Measurements from ENCODE around the gene GALNS.

Gene GALNS

GRCh38 chr16:88818575-88818874 lies 38.2 kb downstream of the GALNS start:
- no peak for DNase-seq

GRCh38 chr16:88817785-88818574 lies 38.8 kb downstream of the GALNS start:
- no peak for DNase-seq

- DNase-seq: no peak
These were observed 39.8 kb downstream of the GALNS start for GRCh38 chr16:88816736-88817535.

GRCh38 chr16:88815901-88816589 lies 40.7 kb downstream of the GALNS start:
- DNase-seq: peak in 6 of 56 donors; percentile 14 to 31 (median 22)

GRCh38 chr16:88815227-88815626 lies 41.5 kb downstream of the GALNS start:
- DNase-seq: no peak

GRCh38 chr16:88814144-88814502 lies 42.6 kb downstream of the GALNS start:
- DNase-seq: no peak

- DNase-seq: no peak
These were observed 43.2 kb downstream of the GALNS start for GRCh38 chr16:88813269-88814143.

GRCh38 chr16:88812513-88813268 lies 44.1 kb downstream of the GALNS start:
- DNase-seq: peak in 3 of 56 donors; percentile 6 to 20 (median 15)

- peak; percentile 33 to 94 (median 83) for DNase-seq
These were observed 44.8 kb downstream of the GALNS start, which contains the start of gene APRT for GRCh38 chr16:88811769-88812512. APRT (minus strand) TSS chr16:88811928; CDS start chr16:88811899, 29 bp downstream.

- DNase-seq: peak; percentile 43 to 88 (median 74)
These were observed 45.6 kb downstream of the GALNS start for GRCh38 chr16:88810912-88811768.

GRCh38 chr16:88810166-88810911 lies 46.4 kb downstream of the GALNS start:
- DNase-seq: no peak

- DNase-seq: no peak
These were observed 47.0 kb downstream of the GALNS start for GRCh38 chr16:88809676-88810165.

GRCh38 chr16:88809068-88809675 lies 47.6 kb downstream of the GALNS start:
- no peak for DNase-seq

GRCh38 chr16:88807626-88808453 lies 48.9 kb downstream of the GALNS start:
- DNase-seq: no peak

- no peak for DNase-seq
These were observed 49.6 kb downstream of the GALNS start for GRCh38 chr16:88807142-88807625.

Measured in amygdala (tissue), 56 donors.